Limb (tissue), 2 donors: ENCODE results near the gene MTUS2.
"Not testable (repeated sequence)": the region's sequence is repeated elsewhere in the genome, so short reads cannot be mapped to it uniquely, and the experiment has no call there.

Experiments
- DNase-seq, 2 donors: peaks; one replicate each; pipeline ENCODE4 v3.0.0-alpha.2; 2016; ENCODE audit errors: extremely low spot score in 2 of 2

MTUS2 gene

GRCh38 chr13:29317828-29318227 is 497.7 kb downstream of the MTUS2 start:
- DNase-seq, result no peak

DNA sequence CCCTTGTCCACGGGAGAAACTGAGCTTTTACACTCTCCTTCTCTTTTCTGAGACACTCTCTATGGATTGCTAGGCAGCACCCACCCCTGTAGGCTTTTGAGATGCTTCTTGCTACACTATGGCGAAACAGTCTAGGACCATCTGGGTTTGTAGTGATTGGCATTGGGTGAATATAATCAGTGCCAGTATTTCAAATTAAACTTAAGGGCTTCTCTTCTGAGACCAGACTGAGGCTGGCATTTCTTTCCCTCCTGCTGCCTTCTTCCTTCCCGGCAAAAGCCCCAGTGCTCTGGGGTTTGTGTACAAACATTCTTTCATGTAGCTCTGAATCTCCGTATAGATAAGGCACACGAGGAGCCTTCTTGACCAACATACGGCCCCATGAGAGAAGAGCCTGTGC is 498.6 kb downstream of the MTUS2 start:
- no peak for DNase-seq

GRCh38 chr13:29319451-29319850 is 499.3 kb downstream of the MTUS2 start:
- no peak for DNase-seq

- no peak for DNase-seq
These were observed 503.8 kb downstream of the MTUS2 start for GRCh38 chr13:29323954-29324353.

DNA sequence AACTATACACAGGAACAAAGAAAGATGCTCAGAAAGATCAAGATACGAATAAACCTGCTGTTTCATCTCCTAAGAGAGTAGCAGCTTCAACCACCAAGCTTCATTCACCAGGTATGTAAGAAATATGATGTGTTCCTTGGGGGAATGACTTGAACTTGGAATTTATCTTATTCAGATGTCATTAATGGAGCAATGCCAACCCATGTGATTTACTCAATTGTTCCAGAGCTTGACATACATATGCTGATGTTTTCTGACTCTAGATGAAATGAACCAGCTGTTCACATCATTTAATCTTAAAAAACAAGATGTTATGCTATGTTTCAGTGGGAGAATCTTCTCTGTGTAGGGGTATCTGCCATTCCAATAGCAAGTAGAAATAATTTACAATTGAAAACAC is 504.5 kb downstream of the MTUS2 start:
- peak in 1 of 2 donors; percentile 39 for DNase-seq

DNA sequence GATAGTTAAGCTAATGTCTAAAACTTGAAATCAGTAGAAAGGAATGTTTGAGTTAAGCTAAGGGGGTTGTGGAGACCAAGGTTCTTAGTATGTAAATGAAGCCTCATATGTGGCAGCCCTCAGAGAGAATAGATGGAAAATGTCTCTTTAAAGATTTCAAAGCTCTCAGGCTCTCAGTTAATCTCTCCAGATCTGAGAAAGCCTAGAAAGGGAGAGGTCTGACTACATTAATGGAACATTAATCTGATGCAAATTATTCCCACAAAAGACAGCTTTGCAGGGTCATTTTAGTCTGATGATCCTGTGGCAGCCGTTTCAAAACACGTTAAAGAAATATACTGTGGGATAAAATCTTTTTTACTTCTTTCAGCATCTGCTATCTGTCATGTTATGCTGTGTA is 508.4 kb downstream of the MTUS2 start:
- no peak for DNase-seq

GRCh38 chr13:29336356-29336755 is 516.2 kb downstream of the MTUS2 start:
- DNase-seq, result no peak

DNA sequence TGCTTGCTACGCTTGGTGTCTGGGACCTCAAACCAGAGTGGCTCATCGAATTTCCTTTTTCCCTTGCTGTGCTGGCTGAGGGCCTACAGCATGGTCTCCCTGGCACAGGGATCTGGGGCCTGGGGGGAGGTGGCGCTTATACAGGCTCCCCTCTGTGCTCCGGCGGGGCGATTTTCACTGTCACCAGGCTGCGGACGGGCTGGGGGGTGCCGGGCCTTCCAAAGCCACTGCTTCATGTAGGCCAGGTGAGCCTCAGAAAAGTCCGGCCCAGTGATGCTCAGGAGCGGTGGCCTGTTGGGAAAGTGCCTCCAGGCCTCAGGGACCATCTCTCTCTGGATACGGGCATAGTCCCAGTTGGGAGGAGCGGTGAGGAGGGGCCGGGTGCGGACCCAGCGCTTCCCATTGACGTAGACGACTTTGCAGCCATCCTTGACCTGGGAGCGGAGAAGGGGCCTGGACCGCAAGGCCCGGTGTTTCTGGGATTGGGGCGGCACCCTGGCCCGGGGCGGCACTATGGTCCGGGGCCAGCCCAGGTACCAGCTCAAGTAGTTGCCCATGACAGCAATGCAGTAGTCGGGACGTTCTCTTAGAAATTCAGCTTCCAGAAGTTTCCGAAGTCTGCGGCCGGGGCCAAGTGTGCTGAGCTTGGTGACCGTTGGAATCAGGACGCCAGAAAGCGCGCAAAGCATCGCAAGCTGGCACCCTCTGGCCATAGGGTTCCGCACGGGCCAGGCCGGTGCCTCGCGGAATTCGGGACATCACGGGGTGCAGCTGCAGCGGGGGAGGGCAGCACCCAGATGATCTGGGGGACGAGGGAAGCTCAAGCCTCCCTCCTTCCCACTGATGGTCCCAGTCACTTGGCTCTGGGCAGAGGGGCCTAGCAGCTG is 519.5 kb downstream of the MTUS2 start:
- DNase-seq, result no peak

DNA sequence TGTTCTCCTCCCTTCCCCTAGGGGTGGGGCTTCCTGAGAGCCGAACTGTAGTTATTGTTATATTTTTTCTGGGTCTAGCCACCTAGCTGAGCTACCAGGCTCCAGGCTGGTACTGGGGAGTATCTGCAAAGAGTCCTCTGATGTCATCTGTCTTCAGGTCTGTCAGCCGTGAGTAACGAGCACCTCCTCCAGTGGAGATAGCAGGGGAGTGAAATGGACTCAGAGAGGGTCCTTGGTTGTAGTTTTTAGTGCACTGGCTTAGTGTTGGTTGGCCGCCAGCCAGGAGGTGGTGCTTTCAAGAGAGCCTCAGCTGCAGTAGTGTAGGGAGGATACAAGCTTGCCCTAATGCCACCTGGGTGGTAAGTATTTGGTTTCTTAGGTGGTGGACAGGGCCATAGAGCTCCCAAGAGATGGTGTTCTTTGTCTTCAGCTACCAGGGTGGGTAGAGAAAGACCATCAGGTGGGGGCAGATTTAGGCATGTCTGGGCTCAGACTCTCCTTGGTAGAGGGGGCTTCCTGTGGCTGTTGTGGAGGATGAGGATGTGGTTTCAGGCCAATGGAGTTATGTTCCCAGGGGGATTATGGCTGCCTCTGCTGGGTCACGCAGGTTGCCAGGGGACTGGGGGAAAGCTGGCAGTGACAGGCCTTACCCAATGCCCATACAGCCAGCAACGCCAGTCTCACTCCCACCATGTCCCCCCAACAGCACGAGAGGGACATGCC is 525.9 kb downstream of the MTUS2 start:
- not testable (repeated sequence) for DNase-seq

DNA sequence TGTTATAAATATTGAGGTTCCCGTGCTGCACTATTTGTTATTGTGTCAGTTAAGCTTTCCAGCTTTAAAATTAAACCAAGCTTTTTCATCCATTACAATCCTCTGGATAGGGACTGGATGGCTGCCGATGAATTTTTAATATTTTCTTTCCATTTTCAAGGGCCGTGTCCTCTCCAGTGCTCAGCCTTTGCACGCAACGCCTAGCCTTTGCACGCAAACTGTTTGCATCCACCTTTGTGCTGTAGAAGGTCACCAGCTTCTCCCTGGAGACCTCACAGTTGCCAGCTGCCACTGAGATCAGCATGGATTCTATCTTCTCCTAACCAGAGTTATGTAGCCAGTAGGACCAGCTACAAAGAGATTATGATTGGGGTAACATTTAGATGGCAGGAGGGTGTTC is 534.9 kb downstream of the MTUS2 start:
- DNase-seq, result no peak

DNA sequence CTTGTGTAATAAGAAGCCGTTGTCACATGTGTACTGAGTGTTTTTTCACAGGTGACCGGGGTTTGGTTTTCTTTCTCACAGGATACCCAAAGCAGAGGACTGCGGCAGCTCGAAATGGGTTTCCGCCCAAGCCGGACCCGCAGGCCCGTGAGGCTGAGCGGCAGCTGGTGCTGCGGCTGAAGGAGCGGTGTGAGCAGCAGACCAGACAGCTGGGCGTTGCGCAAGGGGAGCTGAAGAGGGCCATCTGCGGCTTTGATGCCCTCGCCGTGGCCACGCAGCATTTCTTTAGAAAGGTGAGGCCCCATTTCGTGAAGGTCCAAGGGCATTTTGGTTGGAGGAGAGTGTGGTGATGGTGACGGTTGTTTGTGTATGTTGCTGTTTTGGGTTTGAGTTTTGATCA is 539.0 kb downstream of the MTUS2 start:
- no peak for DNase-seq

- DNase-seq, result no peak
These were observed 541.6 kb downstream of the MTUS2 start for GRCh38 chr13:29361716-29362115.

DNA sequence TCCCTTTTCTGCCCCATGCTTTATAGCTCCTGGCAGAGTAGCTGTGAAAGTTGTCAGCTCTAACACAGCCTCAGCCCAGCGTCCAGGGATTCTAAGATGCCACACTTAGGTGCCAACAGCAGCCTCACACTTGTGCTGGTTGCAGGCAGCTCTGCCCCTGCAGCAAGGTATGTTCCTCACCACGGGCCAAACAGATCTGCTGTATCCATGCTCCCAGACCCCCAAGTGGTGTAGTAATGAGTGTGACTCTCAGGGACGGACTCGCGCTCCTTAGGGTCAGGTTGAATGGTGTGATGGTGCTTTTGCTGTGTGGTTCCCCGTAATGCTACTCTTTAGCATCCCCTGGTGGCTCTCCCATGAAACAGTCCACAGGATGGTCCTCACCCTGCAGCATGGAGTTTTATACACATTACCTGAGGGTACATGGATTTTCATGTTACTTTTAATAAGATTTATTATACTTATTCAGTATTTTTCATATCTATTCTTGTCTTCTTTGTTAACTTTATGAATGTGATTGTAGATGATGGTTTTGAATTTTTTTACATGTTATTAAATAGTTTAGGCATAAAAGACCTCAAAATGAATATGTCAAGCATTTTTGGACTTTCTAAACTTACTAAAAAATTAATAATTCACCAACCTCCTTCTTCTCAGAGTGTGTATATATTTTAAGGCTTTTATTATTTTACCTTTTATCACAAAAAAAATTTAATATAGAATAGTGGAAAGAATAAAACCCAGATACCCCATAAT is 542.9 kb downstream of the MTUS2 start:
- DNase-seq, result peak; percentile 47 to 69

GRCh38 chr13:29369060-29369743 is 549.1 kb downstream of the MTUS2 start:
- peak; percentile 38 to 55 for DNase-seq

GRCh38 chr13:29379281-29379680 is 559.1 kb downstream of the MTUS2 start:
- no peak for DNase-seq

GRCh38 chr13:29379865-29380264 is 559.7 kb downstream of the MTUS2 start:
- DNase-seq, result no peak

GRCh38 chr13:29382021-29382420 is 561.9 kb downstream of the MTUS2 start:
- no peak for DNase-seq

GRCh38 chr13:29383476-29383875 is 563.3 kb downstream of the MTUS2 start:
- no peak for DNase-seq

- peak in 1 of 2 donors; percentile 55 for DNase-seq
These were observed 564.3 kb downstream of the MTUS2 start for GRCh38 chr13:29384466-29384865.

- no peak for DNase-seq
These were observed 564.7 kb downstream of the MTUS2 start for GRCh38 chr13:29384871-29385270.

DNA sequence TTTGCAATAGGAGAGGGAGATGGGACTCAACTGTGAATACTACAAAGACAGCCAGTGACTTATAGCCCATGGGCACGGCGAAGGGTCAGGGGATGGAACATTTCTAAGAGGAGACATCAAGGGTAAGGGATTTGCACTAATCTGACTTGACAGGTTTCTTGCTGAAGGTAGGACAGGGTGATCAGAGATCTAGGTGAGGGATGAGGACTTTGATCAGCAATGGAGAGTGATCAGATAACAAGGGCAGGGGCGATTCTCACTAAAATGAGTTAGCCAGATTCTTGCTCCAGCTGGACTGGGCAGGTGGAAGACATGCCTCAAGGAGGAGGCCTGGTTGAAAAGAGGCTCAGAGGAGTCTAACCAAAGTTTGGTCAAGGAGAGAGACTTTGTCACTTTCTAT is 566.1 kb downstream of the MTUS2 start:
- no peak for DNase-seq
